HEK293 (cell line): Measurements from ENCODE around the gene CYP2B6.
A peak's percentile ranks its signal among the peaks of the same experiment; 100 is the strongest.

ENCODE experiments used
- CTCF ChIA-PET: fragments of 350-600 bp; formaldehyde crosslinking; extraction: SDS; loops from one replicate; lab custom pipeline; 2021; ENCODE audit warnings: antibody characterized with exemption; lab: Yijun Ruan, JAX
- POLR2A ChIA-PET: fragments of 300-600 bp; formaldehyde crosslinking; extraction: SDS; loops from one replicate; lab custom pipeline; 2020; ENCODE audit warnings: antibody characterized with exemption, inconsistent platforms; lab: Yijun Ruan, JAX
- H3K27ac ChIP-seq: fragments of 200-500 bp; sonication (Bioruptor generic); 2 replicates; pipeline ENCODE4 v1.5.1; 2014; ENCODE audit warnings: low read depth, low read length, control low read depth, inconsistent platforms; ENCODE audit errors: extremely low read depth
- H3K36me3 ChIP-seq, 2 experiments: fragments of 200-500 bp in 1 of 2; sonication (Bioruptor generic) in 1 of 2; 1 replicate in 1 of 2; 2 replicates in 1 of 2; pipeline ENCODE4 v1.5.1; 2014 to 2017; ENCODE audit warnings: inconsistent platforms in 2 of 2, low read length in 2 of 2; ENCODE audit not compliant: control insufficient read depth in 2 of 2, insufficient read depth in 1 of 2
- H3K4me1 ChIP-seq: fragments of 200-500 bp; sonication (Bioruptor generic); 2 replicates; pipeline ENCODE4 v1.5.1; 2014; ENCODE audit warnings: mild to moderate bottlenecking, low read length, inconsistent platforms; ENCODE audit not compliant: control insufficient read depth, insufficient read depth
- H3K4me3 ChIP-seq: 2 replicates; pipeline ENCODE4 v1.5.1; 2011; ENCODE audit warnings: low read depth, mild to moderate bottlenecking, control low read depth, low read length, moderate library complexity
- H3K9me3 ChIP-seq: fragments of 200-500 bp; sonication (Bioruptor generic); 2 replicates; pipeline ENCODE4 v1.5.1; 2014; ENCODE audit warnings: low read depth, low read length, inconsistent platforms; ENCODE audit not compliant: control insufficient read depth, insufficient read depth
- EGR2 ChIP-seq: fragments of 450-650 bp; formaldehyde crosslinking; IDR thresholded peaks from 2 replicates; pipeline ENCODE4 v1.5.1; 2016; ENCODE audit warnings: low read depth, missing biosample characterization, missing genetic modification characterization
- HOXC10 ChIP-seq: sonication (generic); formaldehyde crosslinking; IDR thresholded peaks from 2 replicates; pipeline ENCODE4 v1.8.1; 2023; ENCODE audit warnings: mild to moderate bottlenecking, missing genetic modification reagents
- IKZF3 ChIP-seq: fragments of 450-650 bp; IDR thresholded peaks from 2 replicates; pipeline ENCODE4 v1.5.0; 2018; ENCODE audit warnings: missing biosample characterization, mild to moderate bottlenecking, missing genetic modification characterization, moderate library complexity
- KLF1 ChIP-seq: fragments of 450-650 bp; formaldehyde crosslinking; IDR thresholded peaks from 2 replicates; pipeline ENCODE4 v1.5.1; 2016; ENCODE audit warnings: missing biosample characterization, missing genetic modification characterization
- KLF10 ChIP-seq: fragments of 450-650 bp; IDR thresholded peaks from 2 replicates; pipeline ENCODE4 v1.5.1; 2018; ENCODE audit warnings: missing biosample characterization, mild to moderate bottlenecking, missing genetic modification characterization
- KLF8 ChIP-seq: fragments of 450-650 bp; formaldehyde crosslinking; IDR thresholded peaks from 2 replicates; pipeline ENCODE4 v1.5.1; 2016; ENCODE audit warnings: missing biosample characterization, missing genetic modification characterization
- KLF9 ChIP-seq: fragments of 450-650 bp; formaldehyde crosslinking; IDR thresholded peaks from 2 replicates; pipeline ENCODE4 v1.5.1; 2016; ENCODE audit warnings: missing biosample characterization, missing genetic modification characterization, low read depth
- MYNN ChIP-seq: fragments of 450-650 bp; formaldehyde crosslinking; IDR thresholded peaks from 2 replicates; pipeline ENCODE4 v1.5.1; 2016; ENCODE audit warnings: missing biosample characterization, missing genetic modification characterization, borderline replicate concordance
- MZF1 ChIP-seq: fragments of 450-650 bp; formaldehyde crosslinking; IDR thresholded peaks from 2 replicates; pipeline ENCODE4 v1.5.1; 2017; ENCODE audit warnings: missing biosample characterization, missing genetic modification characterization, borderline replicate concordance
- SP7 ChIP-seq: fragments of 450-650 bp; formaldehyde crosslinking; IDR thresholded peaks from 2 replicates; pipeline ENCODE4 v1.5.1; 2016; ENCODE audit warnings: missing biosample characterization, missing genetic modification characterization
- ZBTB48 ChIP-seq: fragments of 450-650 bp; formaldehyde crosslinking; IDR thresholded peaks from 2 replicates; pipeline ENCODE4 v1.5.1; 2016; ENCODE audit warnings: missing biosample characterization, missing genetic modification characterization
- ZFHX2 ChIP-seq: fragments of 450-650 bp; formaldehyde crosslinking; conservative IDR thresholded peaks from 2 replicates; pipeline ENCODE4 v1.5.1; 2016; ENCODE audit warnings: missing biosample characterization, missing genetic modification characterization
- ZFP37 ChIP-seq: fragments of 450-650 bp; formaldehyde crosslinking; IDR thresholded peaks from 2 replicates; pipeline ENCODE4 v1.5.1; 2016; ENCODE audit warnings: missing biosample characterization, missing genetic modification characterization
- ZNF10 ChIP-seq: fragments of 450-650 bp; formaldehyde crosslinking; IDR thresholded peaks from 2 replicates; pipeline ENCODE4 v1.5.1; 2017; ENCODE audit warnings: missing biosample characterization, missing genetic modification characterization
- ZNF112 ChIP-seq: fragments of 450-650 bp; formaldehyde crosslinking; IDR thresholded peaks from 2 replicates; pipeline ENCODE4 v1.5.0; 2017; ENCODE audit warnings: missing biosample characterization, missing genetic modification characterization
- ZNF184 ChIP-seq: fragments of 450-650 bp; IDR thresholded peaks from 2 replicates; pipeline ENCODE4 v1.5.1; 2018; ENCODE audit warnings: missing biosample characterization, mild to moderate bottlenecking, missing genetic modification characterization
- ZNF19 ChIP-seq: fragments of 450-650 bp; formaldehyde crosslinking; IDR thresholded peaks from 2 replicates; pipeline ENCODE4; 2016; ENCODE audit warnings: missing biosample characterization, missing genetic modification characterization, low read depth
- ZNF416 ChIP-seq: fragments of 450-650 bp; formaldehyde crosslinking; IDR thresholded peaks from 2 replicates; pipeline ENCODE4 v1.5.1; 2016; ENCODE audit warnings: missing biosample characterization, missing genetic modification characterization
- ZNF433 ChIP-seq: fragments of 450-650 bp; formaldehyde crosslinking; IDR thresholded peaks from 2 replicates; pipeline ENCODE4 v1.5.1; 2016; ENCODE audit warnings: missing biosample characterization, missing genetic modification characterization, low read depth
- ZNF560 ChIP-seq: fragments of 450-650 bp; formaldehyde crosslinking; IDR thresholded peaks from 2 replicates; pipeline ENCODE4 v1.5.1; 2017; ENCODE audit warnings: missing biosample characterization, missing genetic modification characterization, borderline replicate concordance
- ZNF585B ChIP-seq: fragments of 450-650 bp; formaldehyde crosslinking; IDR thresholded peaks from 2 replicates; pipeline ENCODE4 v1.5.1; 2016; ENCODE audit warnings: missing biosample characterization, missing genetic modification characterization
- ZNF610 ChIP-seq: fragments of 450-650 bp; formaldehyde crosslinking; IDR thresholded peaks from 2 replicates; pipeline ENCODE4 v1.5.1; 2016; ENCODE audit warnings: missing biosample characterization, missing genetic modification characterization, borderline replicate concordance
- ZNF623 ChIP-seq: fragments of 450-650 bp; formaldehyde crosslinking; IDR thresholded peaks from 2 replicates; pipeline ENCODE4 v1.5.1; 2016; ENCODE audit warnings: missing biosample characterization, missing genetic modification characterization
- ZNF624 ChIP-seq: fragments of 450-650 bp; formaldehyde crosslinking; IDR thresholded peaks from 2 replicates; pipeline ENCODE4 v1.5.1; 2017; ENCODE audit warnings: missing biosample characterization, missing genetic modification characterization
- ZNF768 ChIP-seq: fragments of 450-650 bp; formaldehyde crosslinking; IDR thresholded peaks from 2 replicates; pipeline ENCODE4 v1.5.1; 2018; ENCODE audit warnings: missing biosample characterization, mild to moderate bottlenecking, missing genetic modification characterization
- ZSCAN23 ChIP-seq: fragments of 450-650 bp; formaldehyde crosslinking; IDR thresholded peaks from 2 replicates; pipeline ENCODE4 v1.5.1; 2016; ENCODE audit warnings: missing biosample characterization, missing genetic modification characterization
- TF ChIP-seq, protein P1 (sequence below): sonication (generic); formaldehyde crosslinking; IDR thresholded peaks from 2 replicates; pipeline ENCODE4 v1.8.1; 2022; ENCODE audit warnings: mild to moderate bottlenecking, moderate library complexity, missing genetic modification reagents
- TF ChIP-seq, protein P2 (sequence below): fragments of 450-650 bp; formaldehyde crosslinking; IDR thresholded peaks from 2 replicates; pipeline ENCODE4 v1.5.1; 2016; ENCODE audit warnings: missing biosample characterization, missing genetic modification characterization
- TF ChIP-seq, protein P3 (sequence below): fragments of 450-650 bp; formaldehyde crosslinking; IDR thresholded peaks from 2 replicates; pipeline ENCODE4 v1.5.1; 2016; ENCODE audit warnings: missing biosample characterization, missing genetic modification characterization

The CYP2B6 gene

DNA sequence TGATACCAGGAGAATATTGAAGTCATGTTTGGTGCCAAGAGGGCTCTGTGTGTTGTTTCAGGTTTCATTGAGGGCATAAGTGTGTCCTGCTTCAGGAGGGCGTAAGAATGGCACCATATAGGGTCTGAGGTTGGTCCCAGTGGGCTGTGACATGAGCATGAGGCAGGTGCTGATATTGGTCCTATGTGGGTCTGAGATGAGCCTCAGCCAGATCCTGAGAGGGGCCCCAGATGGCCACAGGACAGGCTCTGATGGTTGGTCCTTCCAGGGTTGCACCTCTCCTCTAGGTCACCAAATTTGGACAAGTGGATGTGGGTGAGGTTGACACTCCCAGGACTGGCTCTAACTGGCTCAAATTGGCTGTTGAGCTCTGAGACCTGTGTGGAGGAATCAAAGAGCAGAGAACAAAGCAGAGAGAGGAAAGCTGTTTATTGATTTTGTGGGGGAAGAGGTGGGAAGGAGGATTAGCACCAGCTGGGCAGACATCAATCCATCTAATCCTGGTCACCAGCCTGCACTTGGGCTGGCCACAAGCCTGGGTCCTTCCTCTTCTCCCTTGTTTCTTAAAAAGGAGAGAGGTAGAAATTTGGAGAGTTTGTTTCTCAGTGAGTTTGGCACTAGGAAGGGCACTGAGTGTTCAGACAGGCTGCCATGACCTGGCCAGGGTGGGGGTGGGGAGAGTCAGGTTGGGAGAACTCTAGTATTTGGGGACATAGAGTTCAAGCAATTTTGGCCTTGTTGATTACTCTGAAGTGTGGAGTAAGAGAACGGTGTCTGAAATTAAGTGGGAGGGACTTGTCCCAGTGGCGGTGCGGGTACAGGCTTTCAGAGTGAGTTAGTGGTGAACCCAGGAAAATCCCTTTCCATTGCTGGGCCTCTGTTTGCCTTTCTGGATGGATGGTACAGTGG lies 38.7 kb downstream of the CYP2B6 start:
- H3K36me3 ChIP-seq = no peaks in the 10 kb centered on the region
- peak; percentile 30; the same call in 1 of the 2 replicates for TF ChIP-seq EGR2 (tag by site-specific recombination)
- peak; percentile 25; the same call in 1 of the 2 replicates for TF ChIP-seq ZFHX2 (tag by site-specific recombination)
- TF ChIP-seq KLF10 = no peak
- CTCF ChIA-PET = interaction anchor here (0.6 kb wide), 1 partner anchor 185 kb away, joined by 4 read pairs; no protein-coding TSS in a partner anchor
- no peak overlapping the region for H3K27ac ChIP-seq
- POLR2A ChIA-PET = no interaction called here
- H3K4me3 ChIP-seq = no peak overlapping the region
- no peaks in the 10 kb centered on the region for H3K4me1 ChIP-seq
- no peaks in the 10 kb centered on the region for H3K9me3 ChIP-seq

DNA sequence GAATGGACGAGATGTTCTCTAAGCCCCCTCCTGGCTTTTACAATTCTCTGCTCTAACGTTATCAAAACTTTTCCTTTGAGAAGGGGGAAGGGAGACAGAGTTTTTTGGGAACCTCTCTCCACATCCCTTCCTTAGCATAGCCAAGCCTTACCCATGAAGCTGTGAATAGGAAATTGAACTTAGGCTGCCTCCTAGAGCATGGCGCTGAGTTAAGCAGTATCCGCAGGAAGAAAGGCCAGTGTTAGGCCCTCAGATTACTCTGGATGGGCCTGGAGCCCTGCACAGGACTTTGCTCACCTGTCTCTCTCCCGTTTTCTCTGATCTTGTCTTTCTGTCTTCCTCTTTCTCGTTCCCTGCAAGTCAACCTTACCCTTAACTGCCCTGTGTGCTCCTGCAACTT lies 39.6 kb downstream of the CYP2B6 start:
- ChIA-PET POLR2A (no interaction called here), CTCF (no interaction called here)
- TF ChIP-seq HOXC10 (no peak), ZNF10 (tag by site-specific recombination) (no peak), KLF8 (no peak), KLF9 (no peak), ZNF416 (tag by site-specific recombination) (no peak), ZSCAN23 (tag by site-specific recombination) (no peak), ZNF560 (tag by site-specific recombination) (no peak), ZNF19 (tag by site-specific recombination) (no peak), MZF1 (tag by site-specific recombination) (no peak)
- TF ChIP-seq, protein P1, sequence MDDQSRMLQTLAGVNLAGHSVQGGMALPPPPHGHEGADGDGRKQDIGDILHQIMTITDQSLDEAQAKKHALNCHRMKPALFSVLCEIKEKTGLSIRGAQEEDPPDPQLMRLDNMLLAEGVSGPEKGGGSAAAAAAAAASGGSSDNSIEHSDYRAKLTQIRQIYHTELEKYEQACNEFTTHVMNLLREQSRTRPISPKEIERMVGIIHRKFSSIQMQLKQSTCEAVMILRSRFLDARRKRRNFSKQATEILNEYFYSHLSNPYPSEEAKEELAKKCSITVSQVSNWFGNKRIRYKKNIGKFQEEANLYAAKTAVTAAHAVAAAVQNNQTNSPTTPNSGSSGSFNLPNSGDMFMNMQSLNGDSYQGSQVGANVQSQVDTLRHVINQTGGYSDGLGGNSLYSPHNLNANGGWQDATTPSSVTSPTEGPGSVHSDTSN (CRISPR knock-in tag) = no peak
- TF ChIP-seq, protein P2, sequence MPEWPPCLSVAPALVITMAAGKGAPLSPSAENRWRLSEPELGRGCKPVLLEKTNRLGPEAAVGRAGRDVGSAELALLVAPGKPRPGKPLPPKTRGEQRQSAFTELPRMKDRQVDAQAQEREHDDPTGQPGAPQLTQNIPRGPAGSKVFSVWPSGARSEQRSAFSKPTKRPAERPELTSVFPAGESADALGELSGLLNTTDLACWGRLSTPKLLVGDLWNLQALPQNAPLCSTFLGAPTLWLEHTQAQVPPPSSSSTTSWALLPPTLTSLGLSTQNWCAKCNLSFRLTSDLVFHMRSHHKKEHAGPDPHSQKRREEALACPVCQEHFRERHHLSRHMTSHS = no peak
- no peak overlapping the region for H3K27ac ChIP-seq
- no peak overlapping the region for H3K4me3 ChIP-seq
- H3K36me3 ChIP-seq = no peaks in the 10 kb centered on the region
- no peaks in the 10 kb centered on the region for H3K9me3 ChIP-seq
- H3K4me1 ChIP-seq = no peaks in the 10 kb centered on the region

DNA sequence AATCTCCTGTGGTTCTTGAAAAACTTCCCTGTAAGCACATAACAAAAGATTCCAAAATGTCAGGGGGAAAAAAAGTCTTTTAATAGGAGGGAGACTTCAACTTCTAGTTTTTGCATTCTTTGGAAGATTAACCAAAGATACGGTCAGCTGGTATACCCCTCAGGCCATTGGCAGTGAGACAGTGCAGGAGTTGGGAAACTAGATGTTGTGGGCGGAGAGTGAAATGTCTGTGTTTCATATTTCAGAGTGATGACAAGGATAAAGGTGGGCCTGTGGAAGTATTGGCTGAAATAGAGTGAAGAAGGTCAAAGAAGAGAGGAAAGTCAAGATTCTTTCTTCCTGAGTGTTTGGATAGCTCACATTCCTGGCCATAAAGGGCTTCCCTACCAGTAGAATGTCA lies 40.8 kb downstream of the CYP2B6 start:
- POLR2A ChIA-PET = interaction anchor here (0.6 kb wide), 1 partner anchor 291 kb away, joined by 4 read pairs; no protein-coding TSS in a partner anchor
- H3K36me3 ChIP-seq = no peaks in the 10 kb centered on the region
- H3K9me3 ChIP-seq = no peaks in the 10 kb centered on the region
- CTCF ChIA-PET = interaction anchor here (0.7 to 1.8 kb wide), 5 partner anchors 8 to 1909 kb away, joined by 3 to 4 read pairs (median 3); no protein-coding TSS in a partner anchor
- H3K27ac ChIP-seq = no peak overlapping the region
- no peaks in the 10 kb centered on the region for H3K4me1 ChIP-seq
- H3K4me3 ChIP-seq = no peak overlapping the region
- TF ChIP-seq ZNF585B = no peak
- no peak for TF ChIP-seq MYNN (tag by site-specific recombination)
- no peak for TF ChIP-seq IKZF3 (tag by site-specific recombination)
- TF ChIP-seq ZNF624 = no peak
- TF ChIP-seq SP7 (tag by site-specific recombination) = no peak
- TF ChIP-seq ZNF768 (tag by site-specific recombination) = no peak
- no peak for TF ChIP-seq ZNF184 (tag by site-specific recombination)
- TF ChIP-seq ZNF112 (tag by site-specific recombination) = no peak
- no peak for TF ChIP-seq ZNF623 (tag by site-specific recombination)
- TF ChIP-seq ZNF433 (tag by site-specific recombination) = no peak
- TF ChIP-seq, protein P3, sequence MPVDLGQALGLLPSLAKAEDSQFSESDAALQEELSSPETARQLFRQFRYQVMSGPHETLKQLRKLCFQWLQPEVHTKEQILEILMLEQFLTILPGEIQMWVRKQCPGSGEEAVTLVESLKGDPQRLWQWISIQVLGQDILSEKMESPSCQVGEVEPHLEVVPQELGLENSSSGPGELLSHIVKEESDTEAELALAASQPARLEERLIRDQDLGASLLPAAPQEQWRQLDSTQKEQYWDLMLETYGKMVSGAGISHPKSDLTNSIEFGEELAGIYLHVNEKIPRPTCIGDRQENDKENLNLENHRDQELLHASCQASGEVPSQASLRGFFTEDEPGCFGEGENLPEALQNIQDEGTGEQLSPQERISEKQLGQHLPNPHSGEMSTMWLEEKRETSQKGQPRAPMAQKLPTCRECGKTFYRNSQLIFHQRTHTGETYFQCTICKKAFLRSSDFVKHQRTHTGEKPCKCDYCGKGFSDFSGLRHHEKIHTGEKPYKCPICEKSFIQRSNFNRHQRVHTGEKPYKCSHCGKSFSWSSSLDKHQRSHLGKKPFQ (tag by site-specific recombination) = no peak
- TF ChIP-seq KLF1 (tag by site-specific recombination) = no peak
- TF ChIP-seq ZFP37 = no peak
- TF ChIP-seq, protein P1 (CRISPR knock-in tag) = no peak
- no peak for TF ChIP-seq ZNF610
- TF ChIP-seq ZBTB48 (tag by site-specific recombination) = no peak
